NT2/D1 (cell line): ENCODE results near the gene MYO5C.

Experiments
- SUZ12 ChIP-seq: IDR thresholded peaks from 2 replicates; pipeline ENCODE4 v1.6.1; 2011; ENCODE audit not compliant: insufficient read length, insufficient read depth; ENCODE audit errors: extremely low read depth
- YY1 ChIP-seq: IDR thresholded peaks from 2 replicates; pipeline ENCODE4 v1.6.1; 2011; ENCODE audit not compliant: insufficient read length, insufficient read depth
- ZNF274 ChIP-seq: IDR thresholded peaks from 2 replicates; pipeline ENCODE4 v1.6.1; 2011; ENCODE audit warnings: mild to moderate bottlenecking, low read depth, low read length

GRCh38 chr15:52240166-52240565 lies 55.4 kb downstream of the MYO5C start:
- TF ChIP-seq YY1 (no peak), ZNF274 (no peak), SUZ12 (no peak)
